Endothelial cell of umbilical vein (primary cell): ENCODE data around the gene LRRTM4. TPM values are rescaled to one million over a fixed set of nuclear protein-coding genes. Genes with fewer than 3 reads are reported as not detected.

ENCODE experiments used
- BruUV-seq: library from RNA; stranded (reverse); fragments of 400-500 nt; replicated peaks from 2 replicates; lab custom pipeline; 2021; lab: Mats Ljungman, UMichigan
- CTCF ChIA-PET: fragments of 300-600, 350-600 bp; sonication (Branson Sonifier 250); formaldehyde crosslinking; loops from one replicate; lab custom pipeline; 2021; ENCODE audit warnings: antibody characterized with exemption, inconsistent platforms; lab: Charles Lee
- POLR2A ChIA-PET: fragments of 300-600, 350-600 bp; sonication (Branson Sonifier 250); formaldehyde crosslinking; loops from one replicate; lab custom pipeline; 2021; ENCODE audit warnings: antibody characterized with exemption, inconsistent platforms; lab: Charles Lee
- DNase-seq: peaks from one replicate; pipeline ENCODE4 v3.0.0-alpha.2; 2011; ENCODE audit warnings: low read depth, low spot score
- FAIRE-seq: peaks from 2 replicates; lab custom pipeline; 2011; peaks lifted over from hg19 to GRCh38; lab: Jason Lieb, UNC
- H2AFZ ChIP-seq: 2 replicates; pipeline ENCODE4 v1.6.0; 2012; ENCODE audit warnings: low read depth, low read length, control low read depth, inconsistent platforms
- H3K27ac ChIP-seq: 2 replicates; pipeline ENCODE4 v1.5.1; 2011; ENCODE audit warnings: low read depth, mild to moderate bottlenecking, control low read depth, low read length, moderate library complexity; ENCODE audit not compliant: insufficient read depth
- H3K27me3 ChIP-seq, 2 experiments: 2 replicates each; pipeline versions ENCODE4 v1.6.0 to v1.6.1; 2011; ENCODE audit warnings: low read length in 2 of 2, mixed read lengths in 1 of 2; ENCODE audit not compliant: control insufficient read depth in 2 of 2, insufficient read depth in 2 of 2
- H3K36me3 ChIP-seq, 2 experiments: 2 replicates in 1 of 2; 3 replicates in 1 of 2; pipeline ENCODE4 v1.5.1; 2011; ENCODE audit warnings: low read length in 2 of 2, mild to moderate bottlenecking in 1 of 2, moderate library complexity in 1 of 2; ENCODE audit not compliant: control insufficient read depth in 2 of 2, insufficient read depth in 2 of 2; ENCODE audit errors: extremely low read depth in 1 of 2
- H3K4me1 ChIP-seq: 3 replicates; pipeline ENCODE4 v1.5.1; 2011; ENCODE audit warnings: mild to moderate bottlenecking, low read length; ENCODE audit not compliant: control insufficient read depth, insufficient read depth; ENCODE audit errors: extremely low read depth
- H3K4me2 ChIP-seq: 2 replicates; pipeline ENCODE4 v1.6.1; 2011; ENCODE audit warnings: low read length, control low read depth, mixed read lengths; ENCODE audit not compliant: insufficient read depth
- H3K4me3 ChIP-seq, 3 experiments: fragments of 200-600 bp in 1 of 3; sonication (generic), shearing (Covaris generic) in 1 of 3; replicated peaks in 1 of 3; 2 replicates each; pipeline ENCODE4 v1.5.1; 2011 to 2016; ENCODE audit warnings: control low read depth in 3 of 3, low read length in 3 of 3, mild to moderate bottlenecking in 2 of 3, inconsistent platforms in 1 of 3, low read depth in 1 of 3, moderate library complexity in 1 of 3; ENCODE audit not compliant: insufficient read depth in 1 of 3
- H3K79me2 ChIP-seq: 2 replicates; pipeline ENCODE4 v1.6.0; 2012; ENCODE audit warnings: low read length, inconsistent platforms; ENCODE audit not compliant: control insufficient read depth, insufficient read depth
- H3K9ac ChIP-seq: replicated peaks from 2 replicates; pipeline ENCODE3; 2011; ENCODE audit warnings: low read length, control low read depth; ENCODE audit not compliant: insufficient read depth; ENCODE audit errors: extremely low read depth
- H3K9me1 ChIP-seq: replicated peaks from 3 replicates; pipeline ENCODE4 v1.6.0; 2011; ENCODE audit warnings: mild to moderate bottlenecking, low read length; ENCODE audit not compliant: control insufficient read depth, insufficient read depth; ENCODE audit errors: extremely low read depth
- H3K9me3 ChIP-seq: replicated peaks from 2 replicates; pipeline ENCODE4 v1.5.1; 2012; ENCODE audit warnings: low read length, inconsistent platforms; ENCODE audit not compliant: control insufficient read depth, insufficient read depth
- H4K20me1 ChIP-seq: replicated peaks from 2 replicates; pipeline ENCODE3; 2011; ENCODE audit warnings: mild to moderate bottlenecking, low read length; ENCODE audit not compliant: control insufficient read depth, insufficient read depth; ENCODE audit errors: extremely low read depth
- EZH2 ChIP-seq: IDR thresholded peaks from 2 replicates; pipeline ENCODE4 v1.6.1; 2012; ENCODE audit warnings: borderline replicate concordance, low read depth, mild to moderate bottlenecking, moderate library complexity, low read length, inconsistent platforms; ENCODE audit not compliant: severe bottlenecking
- FOS ChIP-seq: IDR thresholded peaks from 2 replicates; pipeline ENCODE4 v1.6.1; 2011; ENCODE audit warnings: mild to moderate bottlenecking, low read length, moderate library complexity, borderline replicate concordance; ENCODE audit not compliant: insufficient read depth
- GATA2 ChIP-seq: IDR thresholded peaks from 2 replicates; pipeline ENCODE4 v1.7.0; 2011; ENCODE audit warnings: low read depth, mild to moderate bottlenecking, moderate library complexity, mixed read lengths, low read length; ENCODE audit not compliant: insufficient read length, insufficient read depth
- JUN ChIP-seq: IDR thresholded peaks from 2 replicates; pipeline ENCODE4 v1.6.1; 2011; ENCODE audit warnings: borderline replicate concordance, low read depth; ENCODE audit not compliant: insufficient read length, insufficient read depth
- MYC ChIP-seq: IDR thresholded peaks from one replicate; pipeline ENCODE4 v1.6.1; 2011; ENCODE audit warnings: mild to moderate bottlenecking, low read depth, low read length
- POLR2A ChIP-seq: IDR thresholded peaks from 2 replicates; pipeline ENCODE4 v1.6.1; 2012; ENCODE audit warnings: low read depth, mild to moderate bottlenecking, control low read depth, low read length
- POLR2AphosphoS5 ChIP-seq: IDR thresholded peaks from 2 replicates; pipeline ENCODE4 v1.6.1; 2012; ENCODE audit warnings: low read depth, mild to moderate bottlenecking, control low read depth, low read length, moderate library complexity; ENCODE audit not compliant: insufficient read depth
- dilution Hi-C: fragments of 300-500 bp; cut with MboI; formaldehyde crosslinking; loops from one replicate; pipeline ENCODE4 v1.15.0; 2019; ENCODE audit warnings: low sequenced_read_pairs; ENCODE audit not compliant: extremely low pct_ligation_motif_present
- intact Hi-C: fragments of 100-400 bp; cut with micrococcal nuclease; formaldehyde crosslinking; loops from one replicate; pipeline ENCODE4 v1.10.0; 2022
- polyA plus RNA-seq, 4 experiments: library from polyadenylated mRNA; depleted of rRNA in 3 of 4; stranded (reverse) in 3 of 4; unstranded in 1 of 4; fragments of >200 nt; gene quantifications; 2 replicates each; pipeline versions ENCODE4 v1.2.1 to v1.2.3, GENCODE V29; 2011 to 2012; ENCODE audit warnings: missing spikeins in 1 of 4
- total RNA-seq: library from RNA; stranded (reverse); gene quantifications from 2 replicates; pipeline ENCODE4 v1.2.3, GENCODE V29; 2021
- TF ChIP-seq, protein P1 (sequence below): IDR thresholded peaks from 2 replicates; pipeline ENCODE4 v1.6.1; 2011; ENCODE audit not compliant: insufficient read depth, insufficient read length
- TF ChIP-seq, protein P2 (sequence below), 2 donors: IDR thresholded peaks; 1 replicate in 1 of 2; 2 replicates in 1 of 2; pipeline ENCODE4 v1.5.1; 2011; ENCODE audit warnings: low read length in 2 of 2, mild to moderate bottlenecking in 2 of 2, moderate library complexity in 2 of 2, control low read depth in 1 of 2, inconsistent platforms in 1 of 2, low read depth in 1 of 2; ENCODE audit not compliant: insufficient read depth in 1 of 2; ENCODE audit errors: extremely low read depth in 1 of 2

LRRTM4 gene
- total and polyA plus RNA-seq, 2 donors (not counting 3 experiments of a cell fraction or from before 2014, with no cell fraction given), result not detected

- CTCF ChIA-PET, result no interaction called here
- Histone ChIP-seq H2AFZ (no peak overlapping the region), H3K27ac (no peak overlapping the region), H3K27me3 (no peaks in the 10 kb centered on the region), H3K9me3 (peaks cover 2% of the 10 kb centered on the region), H3K36me3 (no peaks in the 10 kb centered on the region), H3K79me2 (no peaks in the 10 kb centered on the region), H3K4me2 (no peak overlapping the region), H3K4me3 (no peak overlapping the region), H3K9ac (no peak overlapping the region), H3K4me1 (no peaks in the 10 kb centered on the region), H3K9me1 (no peaks in the 10 kb centered on the region), H4K20me1 (no peaks in the 10 kb centered on the region)
- dilution Hi-C loops (no loop called here), intact Hi-C loops (no loop called here)
- POLR2A ChIA-PET, result no interaction called here
- FAIRE-seq, result no peak
- BruUV-seq, result no TSS peak
- no peak for DNase-seq
- TF ChIP-seq EZH2 (no peak), POLR2AphosphoS5 (no peak), JUN (no peak), FOS (no peak), MYC (no peak), GATA2 (no peak), POLR2A (no peak)
- TF ChIP-seq, protein P1, sequence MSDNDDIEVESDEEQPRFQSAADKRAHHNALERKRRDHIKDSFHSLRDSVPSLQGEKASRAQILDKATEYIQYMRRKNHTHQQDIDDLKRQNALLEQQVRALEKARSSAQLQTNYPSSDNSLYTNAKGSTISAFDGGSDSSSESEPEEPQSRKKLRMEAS, result no peak
- TF ChIP-seq, protein P2, sequence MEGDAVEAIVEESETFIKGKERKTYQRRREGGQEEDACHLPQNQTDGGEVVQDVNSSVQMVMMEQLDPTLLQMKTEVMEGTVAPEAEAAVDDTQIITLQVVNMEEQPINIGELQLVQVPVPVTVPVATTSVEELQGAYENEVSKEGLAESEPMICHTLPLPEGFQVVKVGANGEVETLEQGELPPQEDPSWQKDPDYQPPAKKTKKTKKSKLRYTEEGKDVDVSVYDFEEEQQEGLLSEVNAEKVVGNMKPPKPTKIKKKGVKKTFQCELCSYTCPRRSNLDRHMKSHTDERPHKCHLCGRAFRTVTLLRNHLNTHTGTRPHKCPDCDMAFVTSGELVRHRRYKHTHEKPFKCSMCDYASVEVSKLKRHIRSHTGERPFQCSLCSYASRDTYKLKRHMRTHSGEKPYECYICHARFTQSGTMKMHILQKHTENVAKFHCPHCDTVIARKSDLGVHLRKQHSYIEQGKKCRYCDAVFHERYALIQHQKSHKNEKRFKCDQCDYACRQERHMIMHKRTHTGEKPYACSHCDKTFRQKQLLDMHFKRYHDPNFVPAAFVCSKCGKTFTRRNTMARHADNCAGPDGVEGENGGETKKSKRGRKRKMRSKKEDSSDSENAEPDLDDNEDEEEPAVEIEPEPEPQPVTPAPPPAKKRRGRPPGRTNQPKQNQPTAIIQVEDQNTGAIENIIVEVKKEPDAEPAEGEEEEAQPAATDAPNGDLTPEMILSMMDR (IDR thresholded peaks at IDR 0.05; ENCODE audit: extremely low read depth in 1 of 2, insufficient read depth in 1 of 2, low read depth in 1 of 2, low read length in 2 of 2), result no peak
Observed at GRCh38 chr2:77421971-77422370, 100.2 kb downstream of the LRRTM4 start.
